ENCODE results near the gene SNRNP25. TPM values are rescaled to one million over a fixed set of nuclear protein-coding genes. Genes with fewer than 3 reads are reported as not detected.
A peak's percentile ranks its signal among the peaks of the same experiment; 100 is the strongest.

The SNRNP25 gene
- total RNA-seq, 1 donor from 2014 or later, result 72.8 TPM

GRCh38 chr16:74051-74746, 20.6 kb downstream of the SNRNP25 start:
- DNase-seq, result peak; percentile 87
- intact Hi-C loops (cut with micrococcal nuclease), result no loop called here
- peak; percentile 50 for ATAC-seq

GRCh38 chr16:74747-75334, 21.2 kb downstream of the SNRNP25 start:
- intact Hi-C loops (cut with micrococcal nuclease), result no loop called here
- ATAC-seq, result no peak
- DNase-seq, result no peak

- intact Hi-C loops (cut with micrococcal nuclease), result no loop called here
- DNase-seq (peak; percentile 87), ATAC-seq (peak; percentile 34)
Measured at GRCh38 chr16:75580-76501, 22.2 kb downstream of the SNRNP25 start.

- DNase-seq, result peak; percentile 89
- intact Hi-C loops (cut with micrococcal nuclease), result no loop called here
- peak; percentile 57 for ATAC-seq
Measured at GRCh38 chr16:76535-77272, 23.1 kb downstream of the SNRNP25 start.

GRCh38 chr16:77273-77806, 23.7 kb downstream of the SNRNP25 start:
- intact Hi-C loops (cut with micrococcal nuclease), result no loop called here
- ATAC-seq, result peak; percentile 33
- peak; percentile 77 for DNase-seq

GRCh38 chr16:77807-78443, 24.3 kb downstream of the SNRNP25 start, which contains the start of gene MPG:
Gene MPG, plus strand, starts transcription at chr16:78225. Its CDS starts 85 bp downstream, at chr16:78310.
- DNase-seq (peak; percentile 94), ATAC-seq (peak; percentile 71)
- intact Hi-C loops (cut with micrococcal nuclease), result no loop called here

GRCh38 chr16:78444-79150, 25.0 kb downstream of the SNRNP25 start:
- intact Hi-C loops (cut with micrococcal nuclease), result no loop called here
- ATAC-seq, result peak; percentile 4

GRCh38 chr16:79151-80054, 25.8 kb downstream of the SNRNP25 start:
- ATAC-seq, result no peak

More at GRCh38 chr16:78444-79150, 25.0 kb downstream of the SNRNP25 start:
- peak; percentile 76 for DNase-seq

GRCh38 chr16:83060-83603, 29.5 kb downstream of the SNRNP25 start:
- intact Hi-C loops (cut with micrococcal nuclease), result no loop called here
- ATAC-seq, result no peak
- no peak for DNase-seq

More at GRCh38 chr16:79151-80054, 25.8 kb downstream of the SNRNP25 start:
- no peak for DNase-seq
- intact Hi-C loops (cut with micrococcal nuclease), result no loop called here

GRCh38 chr16:83781-84615, 30.4 kb downstream of the SNRNP25 start:
- ATAC-seq (peak; percentile 36), DNase-seq (no peak)
- intact Hi-C loops (cut with micrococcal nuclease), result no loop called here

- intact Hi-C loops (cut with micrococcal nuclease), result no loop called here
- ATAC-seq (peak; percentile 77), DNase-seq (peak; percentile 69)
Measured at GRCh38 chr16:84718-85406, 31.2 kb downstream of the SNRNP25 start.

- DNase-seq (peak; percentile 24), ATAC-seq (no peak)
- intact Hi-C loops (cut with micrococcal nuclease), result no loop called here
Measured at GRCh38 chr16:85407-85782, 31.8 kb downstream of the SNRNP25 start.

- intact Hi-C loops (cut with micrococcal nuclease), result no loop called here
- ATAC-seq (no peak), DNase-seq (no peak)
Measured at GRCh38 chr16:85865-86264, 32.2 kb downstream of the SNRNP25 start.

GRCh38 chr16:86483-86952, 32.9 kb downstream of the SNRNP25 start:
- DNase-seq, result peak; percentile 33

GRCh38 chr16:88613-89012, 35.0 kb downstream of the SNRNP25 start:
- ATAC-seq, result no peak
- no peak for DNase-seq
- intact Hi-C loops (cut with micrococcal nuclease), result no loop called here

More at GRCh38 chr16:86483-86952, 32.9 kb downstream of the SNRNP25 start:
- intact Hi-C loops (cut with micrococcal nuclease), result no loop called here
- ATAC-seq, result no peak
